Vagina (tissue), 2 donors: Measurements from ENCODE around the gene PMIS2.

Source experiments
- POLR2A ChIP-seq, 2 donors: fragments of 450-650 bp; IDR thresholded peaks; one replicate each; pipeline ENCODE4 v1.6.1; 2017; ENCODE audit warnings: antibody characterized with exemption in 2 of 2, mild to moderate bottlenecking in 2 of 2, moderate library complexity in 2 of 2
- TF ChIP-seq, protein P1 (sequence below), 3 experiments: fragments of 450-650 bp in 2 of 3; fragments of 200-600 bp in 1 of 3; sonication (generic) in 1 of 3; IDR thresholded peaks; one replicate each; pipeline ENCODE4 v1.5.1; 2017 to 2019; ENCODE audit warnings: antibody characterized with exemption in 3 of 3, mild to moderate bottlenecking in 2 of 3, moderate library complexity in 2 of 3

DNA sequence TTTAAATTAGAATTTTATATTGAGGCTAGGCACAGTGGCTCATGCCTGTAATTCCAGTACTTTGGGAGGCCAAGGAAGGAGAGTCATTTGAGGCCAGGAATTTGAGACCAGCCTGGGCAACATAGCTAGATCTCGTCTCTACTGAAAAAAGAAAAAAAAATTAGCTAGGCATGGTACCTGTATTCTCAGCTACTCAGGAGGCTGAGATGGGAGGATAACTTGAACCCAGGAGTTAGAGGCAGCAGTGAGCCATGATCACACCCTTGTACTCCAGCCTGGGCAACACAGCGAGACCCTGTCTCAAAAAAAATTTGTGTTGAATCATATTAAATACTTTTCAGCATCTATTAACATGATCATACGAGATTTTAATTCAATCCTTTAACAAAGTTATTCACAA lies 4.9 kb downstream of the PMIS2 start:
- TF ChIP-seq, protein P1, sequence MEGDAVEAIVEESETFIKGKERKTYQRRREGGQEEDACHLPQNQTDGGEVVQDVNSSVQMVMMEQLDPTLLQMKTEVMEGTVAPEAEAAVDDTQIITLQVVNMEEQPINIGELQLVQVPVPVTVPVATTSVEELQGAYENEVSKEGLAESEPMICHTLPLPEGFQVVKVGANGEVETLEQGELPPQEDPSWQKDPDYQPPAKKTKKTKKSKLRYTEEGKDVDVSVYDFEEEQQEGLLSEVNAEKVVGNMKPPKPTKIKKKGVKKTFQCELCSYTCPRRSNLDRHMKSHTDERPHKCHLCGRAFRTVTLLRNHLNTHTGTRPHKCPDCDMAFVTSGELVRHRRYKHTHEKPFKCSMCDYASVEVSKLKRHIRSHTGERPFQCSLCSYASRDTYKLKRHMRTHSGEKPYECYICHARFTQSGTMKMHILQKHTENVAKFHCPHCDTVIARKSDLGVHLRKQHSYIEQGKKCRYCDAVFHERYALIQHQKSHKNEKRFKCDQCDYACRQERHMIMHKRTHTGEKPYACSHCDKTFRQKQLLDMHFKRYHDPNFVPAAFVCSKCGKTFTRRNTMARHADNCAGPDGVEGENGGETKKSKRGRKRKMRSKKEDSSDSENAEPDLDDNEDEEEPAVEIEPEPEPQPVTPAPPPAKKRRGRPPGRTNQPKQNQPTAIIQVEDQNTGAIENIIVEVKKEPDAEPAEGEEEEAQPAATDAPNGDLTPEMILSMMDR (IDR thresholded peaks at IDR 0.05): no peak
- no peak for TF ChIP-seq POLR2A (IDR thresholded peaks at IDR 0.05)
